Measurements from ENCODE around the gene CPA5.

Gene CPA5

DNA sequence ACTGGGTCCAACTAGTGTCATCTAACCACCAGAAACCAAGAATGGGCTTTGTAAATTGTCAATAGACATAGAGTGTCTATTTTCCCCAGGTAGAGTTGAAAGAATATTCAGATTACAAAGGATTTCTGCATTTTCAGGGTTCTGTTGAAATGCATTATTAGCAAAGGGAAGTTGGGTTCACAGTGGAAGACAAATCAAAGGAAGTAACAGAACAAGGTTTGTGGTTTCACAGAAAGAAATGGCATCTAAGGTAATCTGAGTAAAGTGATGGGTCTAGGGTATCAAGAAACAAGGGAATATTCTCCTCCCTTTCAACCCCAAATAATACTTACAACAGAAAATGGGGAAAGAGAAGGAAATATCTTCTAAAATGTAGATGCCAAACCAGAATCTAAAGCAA, 70.4 kb downstream of the CPA5 start:
- Histone ChIP-seq H3K27ac (ENCODE audit: low read length) (no peak overlapping the region), H3K36me3 (ENCODE audit: insufficient read depth, low read depth, low read length) (no peaks in the 10 kb centered on the region)

DNA sequence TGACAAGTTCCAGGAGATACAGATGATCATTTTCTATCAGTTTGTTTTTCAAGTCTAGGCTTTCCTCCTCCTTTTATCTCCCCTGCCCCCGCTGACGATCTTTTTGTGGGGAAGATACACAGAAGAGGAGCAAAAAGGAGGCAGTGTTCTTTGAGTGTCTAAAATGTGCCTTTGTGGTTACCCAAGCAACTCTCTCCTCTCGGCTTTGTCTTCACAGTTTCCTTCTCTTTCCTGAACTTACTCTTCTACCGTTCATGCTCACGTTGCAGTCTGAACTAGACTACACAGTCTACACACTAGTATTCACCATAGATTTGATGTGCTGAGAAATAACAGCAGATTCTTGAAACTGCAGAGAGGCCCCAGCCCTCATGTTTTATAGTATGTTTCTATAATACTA, 72.6 kb downstream of the CPA5 start:
- H3K36me3 ChIP-seq (ENCODE audit: insufficient read depth, low read depth, low read length): no peaks in the 10 kb centered on the region
- peaks cover 22% of the 10 kb centered on the region for H3K4me1 ChIP-seq (ENCODE audit: insufficient read depth, low read length)
- no peak overlapping the region for H3K4me3 ChIP-seq (ENCODE audit: low read length)
- H3K9ac ChIP-seq (ENCODE audit: low read depth, low read length): no peak overlapping the region
- H3K27me3 ChIP-seq (ENCODE audit: insufficient read depth, low read length): no peaks in the 10 kb centered on the region
- no peak overlapping the region for H3K27ac ChIP-seq (ENCODE audit: low read length)
- H3K9me3 ChIP-seq (ENCODE audit: insufficient read depth, low read depth, low read length): no peaks in the 10 kb centered on the region

More for the DNA sequence above, 70.4 kb downstream of the CPA5 start:
- Histone ChIP-seq H3K4me3 (ENCODE audit: low read length) (no peak overlapping the region), H3K9ac (ENCODE audit: low read depth, low read length) (no peak overlapping the region), H3K27me3 (ENCODE audit: insufficient read depth, low read length) (no peaks in the 10 kb centered on the region), H3K4me1 (ENCODE audit: insufficient read depth, low read length) (peaks cover 9% of the 10 kb centered on the region), H3K9me3 (ENCODE audit: insufficient read depth, low read depth, low read length) (no peaks in the 10 kb centered on the region)

DNA sequence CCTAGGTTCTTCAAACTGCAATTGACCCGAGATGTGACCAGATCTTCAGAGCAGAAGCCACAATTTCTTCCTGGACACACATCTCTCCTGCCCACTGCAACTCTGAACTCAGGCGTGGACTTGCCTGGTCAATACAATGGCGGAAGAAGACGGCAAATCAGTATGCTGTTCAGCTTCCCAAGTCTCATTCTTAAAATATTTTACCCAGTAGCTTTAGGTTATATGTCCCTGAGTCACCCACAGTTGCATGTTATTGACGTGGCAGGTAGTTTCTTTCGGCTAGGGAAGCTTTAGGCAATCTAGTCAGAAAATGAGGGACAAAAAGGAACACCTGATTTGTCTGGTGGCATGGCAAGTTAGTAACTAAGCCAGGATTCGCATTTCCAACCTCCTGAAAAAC, 73.7 kb downstream of the CPA5 start:
- Histone ChIP-seq H3K36me3 (ENCODE audit: insufficient read depth, low read depth, low read length) (no peaks in the 10 kb centered on the region), H3K9ac (ENCODE audit: low read depth, low read length) (no peak overlapping the region), H3K9me3 (ENCODE audit: insufficient read depth, low read depth, low read length) (no peaks in the 10 kb centered on the region), H3K4me3 (ENCODE audit: low read length) (no peak overlapping the region), H3K27me3 (ENCODE audit: insufficient read depth, low read length) (no peaks in the 10 kb centered on the region), H3K4me1 (ENCODE audit: insufficient read depth, low read length) (peaks cover 26% of the 10 kb centered on the region), H3K27ac (ENCODE audit: low read length) (no peak overlapping the region)
